ENCODE measurements around the gene MUC2. TPM values are rescaled to one million over a fixed set of nuclear protein-coding genes. Genes with fewer than 3 reads are reported as not detected.

Gene MUC2
- total RNA-seq, 1 donor from 2014 or later = not detected

DNA sequence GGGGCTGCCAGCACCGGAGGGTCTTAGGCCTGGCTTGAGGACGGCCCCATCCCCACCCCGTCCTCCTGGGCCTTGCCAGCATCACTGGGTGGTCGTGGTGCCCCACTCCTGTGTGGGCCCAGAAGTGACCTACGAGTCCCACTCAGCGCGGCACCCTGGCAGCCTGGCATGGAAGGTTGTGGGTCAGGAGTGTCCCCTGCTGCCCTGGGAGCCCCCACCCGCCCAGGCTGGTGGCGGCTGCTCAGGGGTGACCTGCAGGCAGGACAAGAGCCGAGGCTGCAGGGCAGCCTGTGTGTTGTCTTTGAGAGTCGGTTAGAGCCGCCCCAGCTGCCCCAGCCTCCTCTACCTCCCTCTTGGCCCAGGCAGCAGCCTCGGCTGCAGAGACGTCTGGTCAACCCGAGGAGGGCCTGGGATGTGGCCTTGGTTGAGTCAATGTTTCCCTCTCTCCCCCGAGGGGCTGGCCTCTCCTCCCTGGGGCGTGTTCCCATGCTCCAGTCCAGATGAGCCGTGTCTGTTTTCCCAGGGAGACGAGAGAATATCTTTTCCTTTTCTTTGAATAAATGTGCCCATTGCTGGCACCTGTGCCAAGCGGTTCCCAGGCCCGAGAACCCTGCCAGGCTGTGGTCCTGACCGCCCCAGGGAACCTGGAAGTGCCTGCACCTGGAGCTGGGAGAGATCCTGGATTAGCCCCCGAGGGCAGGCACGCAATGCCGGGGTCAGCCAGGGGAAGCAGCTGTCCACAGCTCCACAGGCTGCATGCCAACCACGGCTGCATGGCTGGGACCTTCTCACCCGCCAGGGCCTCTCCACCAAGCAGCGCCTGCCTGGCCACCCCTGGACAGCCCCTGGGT lies 47.4 kb downstream of the MUC2 start:
- H3K27me3 Mint-ChIP-seq = peaks cover 19% of the 10 kb centered on the region
- peaks cover 4% of the 10 kb centered on the region for H3K4me1 Mint-ChIP-seq (ENCODE audit: low read depth)
- TF ChIP-seq, protein P1, sequence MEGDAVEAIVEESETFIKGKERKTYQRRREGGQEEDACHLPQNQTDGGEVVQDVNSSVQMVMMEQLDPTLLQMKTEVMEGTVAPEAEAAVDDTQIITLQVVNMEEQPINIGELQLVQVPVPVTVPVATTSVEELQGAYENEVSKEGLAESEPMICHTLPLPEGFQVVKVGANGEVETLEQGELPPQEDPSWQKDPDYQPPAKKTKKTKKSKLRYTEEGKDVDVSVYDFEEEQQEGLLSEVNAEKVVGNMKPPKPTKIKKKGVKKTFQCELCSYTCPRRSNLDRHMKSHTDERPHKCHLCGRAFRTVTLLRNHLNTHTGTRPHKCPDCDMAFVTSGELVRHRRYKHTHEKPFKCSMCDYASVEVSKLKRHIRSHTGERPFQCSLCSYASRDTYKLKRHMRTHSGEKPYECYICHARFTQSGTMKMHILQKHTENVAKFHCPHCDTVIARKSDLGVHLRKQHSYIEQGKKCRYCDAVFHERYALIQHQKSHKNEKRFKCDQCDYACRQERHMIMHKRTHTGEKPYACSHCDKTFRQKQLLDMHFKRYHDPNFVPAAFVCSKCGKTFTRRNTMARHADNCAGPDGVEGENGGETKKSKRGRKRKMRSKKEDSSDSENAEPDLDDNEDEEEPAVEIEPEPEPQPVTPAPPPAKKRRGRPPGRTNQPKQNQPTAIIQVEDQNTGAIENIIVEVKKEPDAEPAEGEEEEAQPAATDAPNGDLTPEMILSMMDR (IDR thresholded peaks at IDR 0.05; ENCODE audit: unreplicated experiment) = no peak

DNA sequence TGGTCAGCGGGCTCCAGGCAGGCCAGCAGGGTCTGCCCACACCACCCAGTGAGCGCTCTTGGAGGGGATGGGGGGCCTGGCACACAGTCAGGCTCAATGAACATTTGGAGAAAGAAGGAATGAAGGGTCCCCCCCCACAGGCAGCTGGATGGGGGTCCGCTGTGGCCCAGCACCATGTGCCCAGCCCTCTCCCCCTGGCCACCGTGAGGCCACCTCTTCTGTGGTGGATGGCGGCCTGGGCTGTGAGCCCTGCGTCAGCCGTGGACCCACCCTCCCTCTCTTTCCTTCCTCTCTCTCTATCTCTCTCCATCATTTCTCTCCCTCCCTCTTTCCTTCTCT lies 48.0 kb downstream of the MUC2 start:
- H3K4me3 Mint-ChIP-seq (ENCODE audit: low read depth) = no peak overlapping the region
- no peak for DNase-seq (ENCODE audit: low spot score, unreplicated experiment)
- TF ChIP-seq, protein P1 (IDR thresholded peaks at IDR 0.05; ENCODE audit: unreplicated experiment) = no peak
- no peaks in the 10 kb centered on the region for H3K36me3 Mint-ChIP-seq (ENCODE audit: insufficient read depth)
- no peak overlapping the region for H3K27ac Mint-ChIP-seq
- peaks cover 4% of the 10 kb centered on the region for H3K4me1 Mint-ChIP-seq (ENCODE audit: low read depth)
- H3K9me3 Mint-ChIP-seq (ENCODE audit: low read depth) = peaks cover 5% of the 10 kb centered on the region
- peaks cover 19% of the 10 kb centered on the region for H3K27me3 Mint-ChIP-seq

More for the DNA sequence above, 47.4 kb downstream of the MUC2 start:
- H3K36me3 Mint-ChIP-seq (ENCODE audit: insufficient read depth) = no peaks in the 10 kb centered on the region
- DNase-seq (ENCODE audit: low spot score, unreplicated experiment) = peak; percentile 9
- peaks cover 5% of the 10 kb centered on the region for H3K9me3 Mint-ChIP-seq (ENCODE audit: low read depth)
- no peak overlapping the region for H3K4me3 Mint-ChIP-seq (ENCODE audit: low read depth)
- H3K27ac Mint-ChIP-seq = no peak overlapping the region

GRCh38 chr11:1123970-1124369 lies 49.3 kb downstream of the MUC2 start:
- no peak overlapping the region for H3K4me3 Mint-ChIP-seq (ENCODE audit: low read depth)
- DNase-seq (ENCODE audit: low spot score, unreplicated experiment) = peak; percentile 7

More at GRCh38 chr11:1123970-1124369, 49.3 kb downstream of the MUC2 start:
- H3K9me3 Mint-ChIP-seq (ENCODE audit: low read depth) = peaks cover 5% of the 10 kb centered on the region
- TF ChIP-seq, protein P1 (IDR thresholded peaks at IDR 0.05; ENCODE audit: unreplicated experiment) = no peak
- peaks cover 3% of the 10 kb centered on the region for H3K4me1 Mint-ChIP-seq (ENCODE audit: low read depth)
- peaks cover 19% of the 10 kb centered on the region for H3K27me3 Mint-ChIP-seq
- H3K36me3 Mint-ChIP-seq (ENCODE audit: insufficient read depth) = no peaks in the 10 kb centered on the region
- no peak overlapping the region for H3K27ac Mint-ChIP-seq

Other genes starting within 250 kb of the MUC2 start
- gene CRACR2B, start 247.0 kb upstream of the MUC2 start, total RNA-seq = 50.9 and 52.9 TPM in 2 replicates
- gene CD151, start 241.9 kb upstream of the MUC2 start, total RNA-seq = 154 and 160 TPM in 2 replicates
- 89.6 and 97.9 TPM in 2 replicates for gene POLR2L, start 232.3 kb upstream of the MUC2 start, total RNA-seq
- gene TSPAN4, start 232.0 kb upstream of the MUC2 start, total RNA-seq = 24.9 and 27.7 TPM in 2 replicates
- gene CHID1, start 164.1 kb upstream of the MUC2 start, total RNA-seq = 79.1 and 87.0 TPM in 2 replicates
- 86.6 and 88.8 TPM in 2 replicates for gene AP2A2, start 149.0 kb upstream of the MUC2 start, total RNA-seq
- 1.6 and 1.9 TPM in 2 replicates for gene MUC6, start 38.2 kb upstream of the MUC2 start, total RNA-seq
- 0.02 TPM in 1 of 2 replicates, not detected in the other for gene MUC5AC, start 83.1 kb downstream of the MUC2 start, total RNA-seq
- gene MUC5B, start 148.2 kb downstream of the MUC2 start, total RNA-seq = not detected in 2 replicates
- 41.2 and 44.4 TPM in 2 replicates for gene TOLLIP, start 234.8 kb downstream of the MUC2 start, total RNA-seq